ENCODE measurements around the gene RASA1.

DNA sequence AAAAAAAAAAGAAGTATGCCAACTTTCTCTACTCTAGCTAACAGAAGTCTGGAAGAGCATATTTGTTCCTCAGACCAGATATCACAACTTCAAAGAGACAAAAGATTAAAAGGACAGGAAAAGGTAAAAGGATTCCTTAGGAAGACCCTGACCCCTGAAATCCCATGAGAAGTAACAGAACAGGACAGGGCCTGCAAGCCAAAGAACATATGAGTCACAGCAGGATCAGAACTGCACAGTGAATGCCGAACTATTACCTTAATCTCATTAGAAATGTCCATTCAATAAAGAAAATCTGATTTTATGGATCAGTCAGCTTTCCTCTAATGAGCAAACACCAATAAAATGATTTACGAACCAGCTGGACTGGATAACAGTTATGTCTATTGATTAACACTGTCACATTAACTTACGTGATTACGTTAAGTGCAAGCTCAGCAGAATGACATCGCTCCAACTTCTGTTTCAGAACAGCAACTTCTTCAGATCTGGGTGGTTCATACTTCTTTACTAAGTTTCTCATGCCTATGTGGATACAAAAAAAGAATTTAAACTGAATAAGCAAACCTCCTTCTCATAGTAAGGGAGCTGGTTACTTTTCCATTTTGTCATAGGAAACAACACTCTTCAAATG lies 131.4 kb downstream of the RASA1 start:
- TF ChIP-seq, protein P1, sequence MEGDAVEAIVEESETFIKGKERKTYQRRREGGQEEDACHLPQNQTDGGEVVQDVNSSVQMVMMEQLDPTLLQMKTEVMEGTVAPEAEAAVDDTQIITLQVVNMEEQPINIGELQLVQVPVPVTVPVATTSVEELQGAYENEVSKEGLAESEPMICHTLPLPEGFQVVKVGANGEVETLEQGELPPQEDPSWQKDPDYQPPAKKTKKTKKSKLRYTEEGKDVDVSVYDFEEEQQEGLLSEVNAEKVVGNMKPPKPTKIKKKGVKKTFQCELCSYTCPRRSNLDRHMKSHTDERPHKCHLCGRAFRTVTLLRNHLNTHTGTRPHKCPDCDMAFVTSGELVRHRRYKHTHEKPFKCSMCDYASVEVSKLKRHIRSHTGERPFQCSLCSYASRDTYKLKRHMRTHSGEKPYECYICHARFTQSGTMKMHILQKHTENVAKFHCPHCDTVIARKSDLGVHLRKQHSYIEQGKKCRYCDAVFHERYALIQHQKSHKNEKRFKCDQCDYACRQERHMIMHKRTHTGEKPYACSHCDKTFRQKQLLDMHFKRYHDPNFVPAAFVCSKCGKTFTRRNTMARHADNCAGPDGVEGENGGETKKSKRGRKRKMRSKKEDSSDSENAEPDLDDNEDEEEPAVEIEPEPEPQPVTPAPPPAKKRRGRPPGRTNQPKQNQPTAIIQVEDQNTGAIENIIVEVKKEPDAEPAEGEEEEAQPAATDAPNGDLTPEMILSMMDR (IDR thresholded peaks at IDR 0.05), result no peak
- no peak for TF ChIP-seq POLR2A (IDR thresholded peaks at IDR 0.05)
